HAP-1 (cell line): ENCODE measurements around the gene TWF2.
"Not testable (repeated sequence)": the region's sequence is repeated elsewhere in the genome, so short reads cannot be mapped to it uniquely, and the experiment has no call there.

Source experiments
- DNase-seq, 2 experiments: peaks; one replicate each; pipeline ENCODE4 v3.0.0-alpha.2; 2016 to 2020; ENCODE audit warnings: low spot score in 2 of 2
- H3K27me3 ChIP-seq: fragments of 250-450 bp; sonication (Bioruptor Pico); 2 replicates; pipeline ENCODE4 v1.5.1; 2020; ENCODE audit warnings: low read depth, mild to moderate bottlenecking, moderate library complexity
- H3K36me3 ChIP-seq: fragments of 250-450 bp; sonication (Bioruptor Pico); replicated peaks from 2 replicates; pipeline ENCODE4 v1.5.1; 2020; ENCODE audit warnings: mild to moderate bottlenecking
- H3K4me1 ChIP-seq: fragments of 250-450 bp; sonication (Bioruptor Pico); 2 replicates; pipeline ENCODE4 v1.5.1; 2020; ENCODE audit warnings: mild to moderate bottlenecking
- H3K4me3 ChIP-seq: fragments of 250-450 bp; sonication (Bioruptor Pico); 2 replicates; pipeline ENCODE4 v1.5.1; 2020; ENCODE audit warnings: mild to moderate bottlenecking, moderate library complexity
- H3K9me3 ChIP-seq: fragments of 250-450 bp; sonication (Bioruptor Pico); 2 replicates; pipeline ENCODE4 v1.5.1; 2020; ENCODE audit warnings: mild to moderate bottlenecking, moderate library complexity
- in situ Hi-C: fragments of 300-500 bp; cut with MboI; formaldehyde crosslinking; loops from 3 replicates; pipeline ENCODE4 v1.14.3; 2020; ENCODE audit warnings: low sequenced_read_pairs, inconsistent platforms, mixed read lengths

TWF2 gene

DNA sequence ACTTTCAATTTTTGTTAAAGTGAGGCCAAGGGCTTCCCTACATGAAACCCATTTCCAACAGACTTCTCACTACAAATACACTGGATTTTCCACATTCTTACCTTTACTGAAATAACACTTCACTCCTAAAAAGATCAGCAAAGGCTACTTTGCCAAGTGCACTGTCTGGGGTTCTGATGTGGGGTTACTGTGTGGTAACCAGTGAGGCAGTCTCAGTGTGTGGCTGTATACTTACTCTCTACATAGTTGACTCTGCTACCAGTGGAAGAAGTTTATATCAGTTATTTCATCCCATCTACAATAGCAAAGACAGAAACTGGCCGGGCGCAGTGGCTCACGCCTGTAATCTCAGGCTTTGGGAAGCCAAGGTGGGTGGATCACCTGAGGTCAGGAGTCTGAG lies 33.9 kb upstream of the TWF2 start:
- Histone ChIP-seq H3K4me3 (peak overlapping the region; percentile 2; the same call in 1 of the 2 replicates), H3K9me3 (no peaks in the 10 kb centered on the region), H3K36me3 (peaks cover 83% of the 10 kb centered on the region), H3K27me3 (no peaks in the 10 kb centered on the region), H3K4me1 (peaks cover 23% of the 10 kb centered on the region)
- in situ Hi-C loops: loop anchor here (25.0 kb wide), 1 partner anchor 414 kb away; the partner anchor contains the start of genes GNL3 and PBRM1
- DNase-seq: no peak

DNA sequence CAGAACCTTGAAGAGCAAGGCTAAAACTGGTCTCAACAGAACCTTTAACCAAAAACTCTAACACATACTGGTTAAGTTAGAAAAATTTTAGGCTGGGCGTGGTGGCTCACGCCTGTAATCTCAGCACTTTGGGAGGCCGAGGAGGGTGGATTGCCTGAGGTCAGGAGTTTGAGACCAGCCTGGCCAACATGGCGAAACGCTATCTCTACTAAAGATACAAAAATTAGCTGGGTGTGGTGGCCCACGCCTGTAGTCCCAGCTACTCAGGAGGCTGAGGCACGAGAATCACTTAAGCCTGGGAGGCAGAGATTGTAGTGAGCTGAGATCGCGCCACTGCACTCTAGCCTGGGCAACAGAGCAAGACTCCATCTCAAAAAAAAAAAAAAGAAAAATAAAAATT lies 33.2 kb upstream of the TWF2 start:
- H3K4me3 ChIP-seq, H3K27me3 ChIP-seq, DNase-seq, H3K9me3 ChIP-seq: not testable (repeated sequence)
- Histone ChIP-seq H3K4me1 (peaks cover 23% of the 10 kb centered on the region), H3K36me3 (peaks cover 83% of the 10 kb centered on the region)
- in situ Hi-C loops: loop anchor here (25.0 kb wide), 1 partner anchor 415 kb away; the partner anchor contains the start of genes GNL3 and PBRM1

DNA sequence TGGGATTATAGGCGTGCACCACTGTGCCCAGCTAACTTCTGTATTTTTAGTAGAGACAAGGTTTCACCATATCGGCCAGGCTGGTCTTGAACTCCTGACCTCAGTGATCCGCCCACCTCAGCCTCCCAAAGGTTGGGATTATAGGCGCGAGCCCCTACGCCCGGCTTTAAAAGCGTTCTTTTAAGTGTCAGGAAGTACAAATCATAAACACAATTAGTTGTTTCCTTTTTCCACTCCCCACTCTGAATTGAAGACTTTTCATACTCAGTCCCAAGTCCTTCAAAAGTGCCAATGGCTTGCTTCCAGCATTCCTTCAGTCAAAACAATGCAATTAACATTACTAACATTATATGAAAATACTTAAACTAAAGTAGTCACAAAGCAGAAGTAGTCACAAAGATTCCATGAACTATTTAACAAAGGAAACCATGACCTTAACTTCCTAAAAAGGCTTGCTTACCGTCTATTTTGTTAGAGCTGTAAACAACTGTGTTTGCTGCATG lies 31.3 kb upstream of the TWF2 start:
- in situ Hi-C loops: loop anchor here (25.0 kb wide), 1 partner anchor 417 kb away; the partner anchor contains the start of genes GNL3 and PBRM1
- no peaks in the 10 kb centered on the region for H3K9me3 ChIP-seq
- H3K36me3 ChIP-seq: peaks cover 91% of the 10 kb centered on the region
- H3K4me1 ChIP-seq: peaks cover 16% of the 10 kb centered on the region
- no peaks in the 10 kb centered on the region for H3K27me3 ChIP-seq
- H3K4me3 ChIP-seq: no peak overlapping the region; the same call in 1 of the 2 replicates
- no peak for DNase-seq

DNA sequence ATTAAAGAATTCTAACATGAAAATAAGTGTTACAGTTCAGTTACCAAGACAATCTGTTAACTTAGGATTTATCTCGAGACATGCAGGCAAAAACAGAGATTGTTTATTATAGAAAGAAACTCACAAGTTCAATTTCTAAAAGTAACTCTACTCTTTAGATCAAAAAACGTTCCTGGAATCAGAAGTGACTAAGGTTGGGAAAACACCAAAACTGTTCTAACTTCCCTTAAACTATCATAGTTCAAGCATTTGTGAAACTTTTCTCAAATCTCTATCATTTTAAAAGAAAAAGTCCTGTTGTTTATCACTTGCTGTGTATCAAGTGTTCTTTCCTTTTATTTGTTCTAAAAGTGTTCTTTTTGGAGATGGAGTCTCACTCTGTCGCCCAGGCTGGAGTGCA lies 30.8 kb upstream of the TWF2 start:
- Histone ChIP-seq H3K4me1 (peaks cover 16% of the 10 kb centered on the region), H3K27me3 (no peaks in the 10 kb centered on the region), H3K36me3 (peaks cover 89% of the 10 kb centered on the region), H3K9me3 (no peaks in the 10 kb centered on the region), H3K4me3 (no peak overlapping the region)
- in situ Hi-C loops: loop anchor here (25.0 kb wide), 1 partner anchor 418 kb away; the partner anchor contains the start of genes GNL3 and PBRM1
- no peak for DNase-seq

DNA sequence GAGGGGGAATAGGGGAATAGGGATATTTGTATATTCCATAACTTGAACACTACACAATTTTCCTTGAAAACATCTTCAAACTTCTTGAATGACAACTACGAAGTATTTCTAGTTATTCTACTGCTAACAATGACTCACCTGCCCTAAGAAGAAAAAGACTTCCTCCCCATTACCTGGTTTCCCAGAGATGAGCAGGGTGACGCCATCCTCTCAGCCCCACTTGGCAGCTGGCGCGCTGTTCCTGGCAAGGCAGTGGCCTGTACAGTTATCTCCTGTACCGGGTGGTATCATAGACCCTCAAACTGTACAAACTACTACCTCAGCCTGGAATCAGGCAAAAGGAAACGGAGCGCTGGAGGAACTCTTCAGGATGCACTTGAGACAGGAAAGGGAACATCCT lies 29.1 kb upstream of the TWF2 start:
- peaks cover 92% of the 10 kb centered on the region for H3K36me3 ChIP-seq
- in situ Hi-C loops: loop anchor here (25.0 kb wide), 1 partner anchor 419 kb away; the partner anchor contains the start of genes GNL3 and PBRM1
- H3K9me3 ChIP-seq: no peaks in the 10 kb centered on the region
- no peaks in the 10 kb centered on the region for H3K27me3 ChIP-seq
- no peak overlapping the region for H3K4me3 ChIP-seq
- no peak for DNase-seq
- H3K4me1 ChIP-seq: peaks cover 6% of the 10 kb centered on the region

DNA sequence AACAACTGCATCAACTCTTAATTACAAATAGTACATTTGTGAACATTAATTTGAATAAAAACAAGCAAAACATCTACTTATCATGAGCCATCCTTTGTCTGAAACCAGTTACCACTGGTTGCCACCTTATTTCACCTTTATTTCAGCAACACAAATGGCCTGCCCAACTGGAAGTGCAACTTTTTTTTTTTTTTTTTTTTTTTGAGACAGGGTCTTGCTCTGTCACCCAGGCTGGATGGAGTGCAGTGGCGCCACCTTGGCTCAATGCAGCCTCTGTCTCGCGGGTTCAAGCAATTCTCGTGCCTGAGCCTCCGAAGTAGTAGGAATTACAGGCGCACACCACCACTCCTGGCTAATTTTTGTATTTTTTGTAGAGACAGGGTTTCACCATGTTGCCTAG lies 26.4 kb upstream of the TWF2 start:
- H3K27me3 ChIP-seq: no peaks in the 10 kb centered on the region
- peaks cover 96% of the 10 kb centered on the region for H3K36me3 ChIP-seq
- H3K4me1 ChIP-seq: no peaks in the 10 kb centered on the region
- in situ Hi-C loops: loop anchor here (25.0 kb wide), 1 partner anchor 422 kb away; the partner anchor contains the start of genes GNL3 and PBRM1
- no peaks in the 10 kb centered on the region for H3K9me3 ChIP-seq
- H3K4me3 ChIP-seq: no peak overlapping the region
- no peak for DNase-seq

DNA sequence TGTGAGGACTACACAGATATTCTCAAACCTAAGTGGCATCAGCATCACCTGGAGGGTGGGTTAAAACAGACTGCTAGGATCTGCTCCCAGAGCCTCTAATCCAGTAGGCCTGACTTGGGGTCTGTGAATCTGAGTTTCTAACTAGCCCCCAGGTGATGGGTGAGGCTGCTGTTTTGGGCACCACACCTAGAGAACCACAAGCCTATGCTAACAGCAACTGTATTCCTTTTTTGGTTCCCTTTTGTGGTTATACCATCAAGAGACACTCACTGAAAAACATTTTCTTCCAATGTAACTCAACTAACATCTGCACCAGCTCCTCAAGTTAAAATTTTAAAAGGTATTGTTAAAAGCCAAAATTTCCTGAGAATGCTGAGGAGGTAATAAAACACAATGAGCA lies 23.5 kb upstream of the TWF2 start:
- no peaks in the 10 kb centered on the region for H3K4me1 ChIP-seq
- H3K9me3 ChIP-seq: no peaks in the 10 kb centered on the region
- no peak for DNase-seq
- H3K36me3 ChIP-seq: peaks cover 96% of the 10 kb centered on the region
- in situ Hi-C loops: loop anchor here (25.0 kb wide), 1 partner anchor 425 kb away; the partner anchor contains the start of genes GNL3 and PBRM1
- H3K4me3 ChIP-seq: no peak overlapping the region
- no peaks in the 10 kb centered on the region for H3K27me3 ChIP-seq

DNA sequence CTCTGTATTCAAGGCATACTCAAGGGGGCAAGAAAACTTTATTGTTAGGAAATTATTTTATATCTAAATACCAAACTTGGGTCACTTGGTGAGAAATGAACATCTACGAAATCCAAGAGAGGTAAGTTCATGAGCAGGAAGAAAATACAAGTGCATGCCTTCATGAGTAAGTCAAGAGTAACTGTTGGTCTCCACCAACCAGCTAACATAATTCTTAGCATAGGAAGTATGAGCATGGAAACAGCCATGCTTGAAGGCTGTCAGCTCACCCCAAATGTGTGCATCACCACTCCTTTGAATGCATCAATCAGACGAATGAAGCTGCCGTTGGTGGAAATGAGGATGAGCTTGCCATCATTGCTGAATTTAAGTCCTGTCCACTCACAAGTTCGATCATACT lies 20.5 kb upstream of the TWF2 start:
- DNase-seq: no peak
- Histone ChIP-seq H3K4me1 (no peaks in the 10 kb centered on the region), H3K9me3 (no peaks in the 10 kb centered on the region), H3K27me3 (no peaks in the 10 kb centered on the region), H3K4me3 (no peak overlapping the region), H3K36me3 (peaks cover 89% of the 10 kb centered on the region)
- in situ Hi-C loops: loop anchor here (25.0 kb wide), 1 partner anchor 428 kb away; the partner anchor contains the start of genes GNL3 and PBRM1

DNA sequence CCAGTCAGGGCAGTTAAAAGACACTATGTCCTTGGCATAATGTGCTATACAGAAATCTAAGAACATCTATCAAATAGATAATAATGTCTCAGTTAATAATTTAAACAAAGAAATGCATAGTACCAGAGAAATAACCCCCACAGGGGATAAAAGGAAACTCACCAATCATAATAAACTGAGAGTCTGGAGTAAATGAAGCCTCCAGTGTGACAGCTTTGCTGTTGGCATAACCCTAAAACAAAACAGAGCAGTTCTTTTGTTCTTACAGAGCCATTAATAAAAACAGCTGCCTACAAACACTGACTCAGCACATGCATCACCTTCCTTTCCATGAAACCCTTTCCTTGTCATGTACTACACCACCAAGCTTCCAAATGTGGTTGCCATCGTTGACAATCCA lies 20.1 kb upstream of the TWF2 start:
- in situ Hi-C loops: loop anchor here (25.0 kb wide), 1 partner anchor 428 kb away; the partner anchor contains the start of genes GNL3 and PBRM1
- no peak overlapping the region for H3K4me3 ChIP-seq
- no peaks in the 10 kb centered on the region for H3K4me1 ChIP-seq
- H3K9me3 ChIP-seq: no peaks in the 10 kb centered on the region
- peaks cover 89% of the 10 kb centered on the region for H3K36me3 ChIP-seq
- DNase-seq: no peak
- no peaks in the 10 kb centered on the region for H3K27me3 ChIP-seq

DNA sequence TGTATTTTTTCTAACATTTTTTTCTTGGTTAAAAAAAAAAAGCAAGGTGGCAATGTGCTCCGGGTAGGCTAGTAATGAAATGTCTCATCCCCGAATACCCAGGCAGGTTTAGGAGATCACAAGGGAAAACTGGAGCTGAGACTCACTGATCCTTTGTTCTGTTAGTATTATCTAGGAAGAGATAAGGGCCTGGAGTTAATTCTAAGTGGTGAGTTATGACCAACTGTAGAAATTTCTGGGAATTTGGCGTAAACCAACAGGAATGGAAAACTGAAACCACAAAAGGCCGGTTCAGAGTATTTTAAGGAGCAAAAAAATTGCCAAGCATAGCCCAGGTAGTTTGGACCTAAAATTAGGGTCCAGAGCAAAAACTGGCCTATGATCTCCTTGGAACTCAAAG lies 19.0 kb upstream of the TWF2 start:
- in situ Hi-C loops: loop anchor here (25.0 kb wide), 1 partner anchor 429 kb away; the partner anchor contains the start of genes GNL3 and PBRM1

DNA sequence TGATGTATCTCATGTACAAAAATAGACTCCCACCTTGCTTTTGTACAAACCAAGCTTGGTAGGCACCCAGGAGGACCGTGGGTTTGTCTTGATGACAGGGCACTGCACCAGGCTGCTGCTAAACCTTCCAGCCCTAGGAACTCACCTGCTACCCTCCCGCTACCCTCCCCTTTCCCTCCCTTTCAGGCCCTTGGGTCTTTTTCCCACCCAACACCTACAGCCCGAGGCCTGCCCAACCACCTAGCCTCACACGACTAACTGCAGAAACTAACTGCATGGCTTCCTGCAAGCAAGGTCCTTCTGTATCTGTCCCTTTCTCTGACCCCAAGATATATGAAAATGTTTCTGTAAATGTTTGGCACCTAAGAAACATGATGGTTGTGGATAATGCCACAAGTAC lies 17.7 kb upstream of the TWF2 start:
- H3K9me3 ChIP-seq: no peaks in the 10 kb centered on the region
- in situ Hi-C loops: loop anchor here (25.0 kb wide), 1 partner anchor 431 kb away; the partner anchor contains the start of genes GNL3 and PBRM1
- no peak for DNase-seq
- no peaks in the 10 kb centered on the region for H3K4me1 ChIP-seq
- H3K4me3 ChIP-seq: no peak overlapping the region
- H3K36me3 ChIP-seq: peaks cover 88% of the 10 kb centered on the region
- H3K27me3 ChIP-seq: no peaks in the 10 kb centered on the region

More for the DNA sequence above, 19.0 kb upstream of the TWF2 start:
- no peak for DNase-seq
- Histone ChIP-seq H3K9me3 (no peaks in the 10 kb centered on the region), H3K36me3 (peaks cover 89% of the 10 kb centered on the region), H3K4me1 (no peaks in the 10 kb centered on the region), H3K27me3 (no peaks in the 10 kb centered on the region), H3K4me3 (no peak overlapping the region)

DNA sequence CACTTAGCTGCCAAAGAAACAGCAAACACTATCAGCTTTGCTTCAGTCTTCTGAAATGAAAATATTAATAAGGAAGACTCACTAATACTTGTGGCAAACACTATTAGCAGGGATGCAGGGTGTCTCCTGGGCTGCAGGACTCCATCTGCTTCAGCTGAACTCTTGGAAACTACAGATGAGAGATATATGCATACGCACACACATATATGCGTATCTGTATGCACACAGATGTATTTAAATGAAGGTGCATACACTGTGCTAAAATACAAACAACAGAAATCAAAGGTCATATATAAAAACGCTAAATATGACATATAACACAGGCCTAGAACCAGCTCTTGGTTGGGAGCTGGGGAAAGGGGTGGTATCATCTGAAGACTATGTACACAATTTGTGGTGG lies 17.2 kb upstream of the TWF2 start:
- Histone ChIP-seq H3K36me3 (peaks cover 86% of the 10 kb centered on the region), H3K27me3 (no peaks in the 10 kb centered on the region), H3K4me3 (no peak overlapping the region), H3K4me1 (no peaks in the 10 kb centered on the region), H3K9me3 (no peaks in the 10 kb centered on the region)
- no peak for DNase-seq
- in situ Hi-C loops: loop anchor here (25.0 kb wide), 1 partner anchor 431 kb away; the partner anchor contains the start of genes GNL3 and PBRM1

DNA sequence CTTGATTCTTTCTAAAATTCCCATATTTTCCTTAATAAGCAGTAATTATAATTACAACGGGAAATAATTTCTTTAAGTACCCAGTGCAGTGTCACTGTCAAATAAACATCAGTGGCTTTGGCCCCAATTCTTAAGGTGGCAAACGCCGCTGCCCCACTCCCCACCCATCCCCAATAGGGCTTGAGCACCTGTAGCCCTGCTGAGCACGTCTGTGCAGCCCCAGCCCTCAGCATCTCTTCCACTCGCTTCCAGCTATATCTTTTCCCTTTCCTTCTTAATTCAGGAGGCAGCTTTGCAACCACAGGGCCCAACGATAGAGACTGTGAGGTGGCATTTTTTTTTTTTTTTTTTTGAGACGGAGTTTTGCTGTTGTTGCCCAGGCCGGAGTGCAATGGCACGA lies 15.7 kb upstream of the TWF2 start:
- in situ Hi-C loops: loop anchor here (25.0 kb wide), 1 partner anchor 433 kb away; the partner anchor contains the start of genes GNL3 and PBRM1
- no peaks in the 10 kb centered on the region for H3K4me1 ChIP-seq
- no peak for DNase-seq
- no peak overlapping the region for H3K4me3 ChIP-seq
- H3K36me3 ChIP-seq: peaks cover 76% of the 10 kb centered on the region
- no peaks in the 10 kb centered on the region for H3K9me3 ChIP-seq
- H3K27me3 ChIP-seq: no peaks in the 10 kb centered on the region
